ENCODE data around the gene ATP11A. TPM values are rescaled to one million over a fixed set of nuclear protein-coding genes. Genes with fewer than 3 reads are reported as not detected.

Gene ATP11A
- total RNA-seq, 1 experiment from 2014 or later, result 65.3 TPM

GRCh38 chr13:112686987-112687386, 2.9 kb upstream of the ATP11A start:
- Histone ChIP-seq H2AK5ac (ENCODE audit: insufficient read length, low read length) (no peak overlapping the region), H3K4me1 (ENCODE audit: insufficient read depth, low read length) (peaks cover 3% of the 10 kb centered on the region; the same call in 1 of the 2 replicates), H4K91ac (ENCODE audit: insufficient read length, low read depth, low read length) (no peak overlapping the region), H3K4me2 (ENCODE audit: insufficient read depth, insufficient read length, low read length) (no peak overlapping the region), H2BK15ac (ENCODE audit: low read depth, low read length) (no peak overlapping the region), H3K79me2 (ENCODE audit: insufficient read depth, low read length) (peaks cover 3% of the 10 kb centered on the region; the same call in 1 of the 2 replicates), H4K5ac (ENCODE audit: insufficient read length, low read depth, low read length) (no peak overlapping the region), H2BK12ac (ENCODE audit: insufficient read length, low read depth, low read length) (no peak overlapping the region), H2BK20ac (ENCODE audit: low read depth, low read length, poor library complexity, severe bottlenecking) (no peak overlapping the region), H3K27ac (ENCODE audit: insufficient read length, low read depth, low read length) (no peak overlapping the region), H3K23ac (ENCODE audit: insufficient read length, low read depth, low read length) (no peak overlapping the region), H2BK120ac (ENCODE audit: low read depth, low read length, poor library complexity, severe bottlenecking) (no peak overlapping the region), H3K79me1 (ENCODE audit: insufficient read depth, low read depth, low read length, poor library complexity, severe bottlenecking) (no peaks in the 10 kb centered on the region), H2AFZ (ENCODE audit: low read length) (no peak overlapping the region), H3T11ph (ENCODE audit: low read length) (no peak overlapping the region), H3K27me3 (ENCODE audit: insufficient read depth, low read length) (no peaks in the 10 kb centered on the region), H3K14ac (ENCODE audit: insufficient read depth, low read length) (no peak overlapping the region), H3K56ac (ENCODE audit: insufficient read length, low read depth, low read length) (no peak overlapping the region), H3K9ac (ENCODE audit: extremely low read depth, insufficient read length, low read length) (no peak overlapping the region), H3K18ac (ENCODE audit: insufficient read length, low read depth, low read length) (no peak overlapping the region), H4K8ac (replicated peaks; ENCODE audit: insufficient read length, low read depth, low read length) (no peak overlapping the region), H4K20me1 (ENCODE audit: control insufficient read depth, insufficient read depth, insufficient read length) (no peaks in the 10 kb centered on the region), H3K9me3 (ENCODE audit: control insufficient read depth, low read depth, low read length) (no peaks in the 10 kb centered on the region), H3K23me2 (ENCODE audit: insufficient read length, low read depth, low read length, poor library complexity, severe bottlenecking) (peaks cover 12% of the 10 kb centered on the region), H3K4ac (ENCODE audit: low read depth, low read length) (no peak overlapping the region), H2BK5ac (ENCODE audit: insufficient read length, low read length) (no peak overlapping the region)
- H3K36me3 Mint-ChIP-seq (ENCODE audit: insufficient read depth in 1 of 3, low read depth in 3 of 3), result no peaks in the 10 kb centered on the region
- 0 out of 7 replicates have a peak overlapping the region, but pooled peaks of 1 of the 3 experiments have one; percentile 40 for H3K27ac Mint-ChIP-seq
- no peak overlapping the region for H3K4me3 Mint-ChIP-seq
- H3K27me3 Mint-ChIP-seq (ENCODE audit: low read depth), result peaks cover 16% of the 10 kb centered on the region
- no peaks in the 10 kb centered on the region; a peak in 1 of 5 replicates for H3K9me3 Mint-ChIP-seq
- H3K4me1 Mint-ChIP-seq, result peaks cover 25 to 26% of the 10 kb centered on the region in 2 experiments
- DNase-seq, result peak; percentile 21
- no CpG with 5 or more reads among the region's 9 CpGs for WGBS (ENCODE audit: extremely low coverage, insufficient read length, low lambda C conversion rate)
- no peak for TF ChIP-seq CTCF (conservative IDR thresholded peaks at IDR 0.05)

Measured in H9 (cell line).